GM12873 (cell line): ENCODE data around the gene FSTL4.

Source experiments
- CTCF ChIP-seq: IDR thresholded peaks from 2 replicates; pipeline ENCODE4 v1.5.1; 2012; ENCODE audit warnings: low read depth, mild to moderate bottlenecking, moderate library complexity, low read length, control low read depth; ENCODE audit not compliant: insufficient read depth; ENCODE audit errors: missing control alignments

FSTL4 gene

GRCh38 chr5:133508331-133508730 lies 104.0 kb downstream of the FSTL4 start:
- no peak for TF ChIP-seq CTCF

GRCh38 chr5:133506181-133506580 lies 106.2 kb downstream of the FSTL4 start:
- no peak for TF ChIP-seq CTCF

GRCh38 chr5:133503511-133503910 lies 108.8 kb downstream of the FSTL4 start:
- TF ChIP-seq CTCF, result no peak

- TF ChIP-seq CTCF, result no peak
Observed at GRCh38 chr5:133499895-133500294, 112.4 kb downstream of the FSTL4 start.

GRCh38 chr5:133497608-133498348 lies 114.6 kb downstream of the FSTL4 start:
- TF ChIP-seq CTCF, result no peak

GRCh38 chr5:133496631-133497030 lies 115.7 kb downstream of the FSTL4 start:
- no peak for TF ChIP-seq CTCF

GRCh38 chr5:133494923-133495246 lies 117.5 kb downstream of the FSTL4 start:
- TF ChIP-seq CTCF, result no peak
